Prostate gland (tissue), 2 donors: ENCODE data around the gene CACNG7.

Source experiments
- POLR2A ChIP-seq: fragments of 450-650 bp; IDR thresholded peaks from one replicate; pipeline ENCODE4 v1.6.1; 2016; ENCODE audit warnings: antibody characterized with exemption, mild to moderate bottlenecking
- POLR2AphosphoS5 ChIP-seq: sonication (generic); formaldehyde crosslinking; IDR thresholded peaks from one replicate; pipeline ENCODE4 v1.6.1; 2017; ENCODE audit warnings: antibody characterized with exemption
- TF ChIP-seq, protein P1 (sequence below), 4 experiments: fragments of 200-600 bp in 2 of 4; fragments of 450-650 bp in 2 of 4; sonication (generic) in 2 of 4; IDR thresholded peaks; 1 replicate in 3 of 4; 2 replicates in 1 of 4; pipeline ENCODE4 v1.5.1; 2016 to 2019; ENCODE audit warnings: antibody characterized with exemption in 4 of 4, mild to moderate bottlenecking in 2 of 4, moderate library complexity in 2 of 4

DNA sequence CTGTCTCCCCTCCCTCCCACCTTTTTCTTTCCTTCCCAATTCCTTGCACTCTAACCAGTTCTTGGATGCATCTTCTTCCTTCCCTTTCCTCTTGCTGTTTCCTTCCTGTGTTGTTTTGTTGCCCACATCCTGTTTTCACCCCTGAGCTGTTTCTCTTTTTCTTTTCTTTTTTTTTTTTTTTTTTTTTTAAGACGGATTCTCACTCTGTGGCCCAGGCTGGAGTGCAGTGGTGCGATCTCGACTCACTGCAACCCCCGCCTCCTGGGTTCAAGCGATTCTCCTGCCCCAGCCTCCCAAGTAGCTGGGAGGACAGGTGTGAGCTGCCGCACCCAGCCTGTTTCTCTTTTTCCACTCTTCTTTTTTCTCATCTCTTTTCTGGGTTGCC lies 34.5 kb upstream of the CACNG7 start:
- TF ChIP-seq, protein P1, sequence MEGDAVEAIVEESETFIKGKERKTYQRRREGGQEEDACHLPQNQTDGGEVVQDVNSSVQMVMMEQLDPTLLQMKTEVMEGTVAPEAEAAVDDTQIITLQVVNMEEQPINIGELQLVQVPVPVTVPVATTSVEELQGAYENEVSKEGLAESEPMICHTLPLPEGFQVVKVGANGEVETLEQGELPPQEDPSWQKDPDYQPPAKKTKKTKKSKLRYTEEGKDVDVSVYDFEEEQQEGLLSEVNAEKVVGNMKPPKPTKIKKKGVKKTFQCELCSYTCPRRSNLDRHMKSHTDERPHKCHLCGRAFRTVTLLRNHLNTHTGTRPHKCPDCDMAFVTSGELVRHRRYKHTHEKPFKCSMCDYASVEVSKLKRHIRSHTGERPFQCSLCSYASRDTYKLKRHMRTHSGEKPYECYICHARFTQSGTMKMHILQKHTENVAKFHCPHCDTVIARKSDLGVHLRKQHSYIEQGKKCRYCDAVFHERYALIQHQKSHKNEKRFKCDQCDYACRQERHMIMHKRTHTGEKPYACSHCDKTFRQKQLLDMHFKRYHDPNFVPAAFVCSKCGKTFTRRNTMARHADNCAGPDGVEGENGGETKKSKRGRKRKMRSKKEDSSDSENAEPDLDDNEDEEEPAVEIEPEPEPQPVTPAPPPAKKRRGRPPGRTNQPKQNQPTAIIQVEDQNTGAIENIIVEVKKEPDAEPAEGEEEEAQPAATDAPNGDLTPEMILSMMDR (IDR thresholded peaks at IDR 0.05), result no peak
- TF ChIP-seq POLR2AphosphoS5 (no peak), POLR2A (no peak)
